HG02588 (cell line): ENCODE measurements around the gene REEP3.
A peak's percentile ranks its signal among the peaks of the same experiment; 100 is the strongest.
"Not testable (repeated sequence)": the region's sequence is repeated elsewhere in the genome, so short reads cannot be mapped to it uniquely, and the experiment has no call there.

Source experiments
- ATAC-seq: cut with Tn5 transposase; IDR thresholded peaks from one replicate; pipeline ENCODE4 v1.9.1; 2021; ENCODE audit warnings: mild to moderate bottlenecking, moderate library complexity; ENCODE audit not compliant: unreplicated experiment

REEP3 gene

DNA sequence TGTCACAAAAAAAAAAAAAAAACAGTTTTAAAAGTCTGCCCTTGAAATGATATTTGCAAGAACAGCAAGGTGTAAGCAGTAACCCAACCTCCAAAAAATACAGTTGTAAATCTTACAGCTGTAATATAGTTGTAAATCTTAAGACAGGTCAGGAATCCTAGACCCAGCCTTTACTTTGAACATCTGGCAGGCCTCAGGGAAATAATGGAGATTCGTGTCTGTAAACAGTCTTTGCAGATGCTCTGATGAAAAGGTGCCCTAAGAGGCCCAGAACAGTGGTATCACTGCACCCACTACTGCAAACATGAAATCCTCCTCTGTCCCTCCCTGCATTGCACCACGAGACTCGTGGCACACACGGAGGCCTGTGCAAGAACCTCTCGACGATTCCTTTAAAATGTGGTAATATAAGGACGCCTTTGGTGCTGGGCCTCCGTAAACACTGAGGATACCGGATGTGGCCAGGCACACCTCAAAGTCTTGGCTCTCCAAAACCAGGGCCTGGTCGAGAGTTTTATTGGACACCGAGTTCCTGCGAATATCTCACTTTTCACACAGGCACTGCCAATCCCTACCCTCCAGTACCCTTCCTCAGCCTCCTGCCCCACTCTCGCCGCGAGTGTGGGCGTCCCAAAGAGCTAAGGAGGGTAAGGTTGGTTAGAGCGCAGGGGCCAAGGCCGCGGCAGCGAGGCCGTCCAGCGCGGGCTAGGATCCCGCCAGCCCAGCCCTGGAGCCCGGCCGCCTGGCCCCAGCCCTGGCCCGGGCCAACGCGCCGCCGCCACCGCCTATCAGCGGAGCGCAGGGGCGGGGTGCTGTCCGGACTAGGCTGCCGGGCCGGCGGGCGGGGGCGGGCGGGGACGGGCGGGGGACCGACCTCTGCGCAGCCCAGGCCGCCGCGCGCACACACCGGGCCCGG lies at the start of gene REEP3:
REEP3 (plus strand) TSS at position 902 of the 916 bp plus-strand sequence. CDS start 145 bp downstream, outside the sequence.
- peak; percentile 75 for ATAC-seq

- ATAC-seq, result no peak
Observed at GRCh38 chr10:63474488-63474887, 46.7 kb upstream of the REEP3 start.

DNA sequence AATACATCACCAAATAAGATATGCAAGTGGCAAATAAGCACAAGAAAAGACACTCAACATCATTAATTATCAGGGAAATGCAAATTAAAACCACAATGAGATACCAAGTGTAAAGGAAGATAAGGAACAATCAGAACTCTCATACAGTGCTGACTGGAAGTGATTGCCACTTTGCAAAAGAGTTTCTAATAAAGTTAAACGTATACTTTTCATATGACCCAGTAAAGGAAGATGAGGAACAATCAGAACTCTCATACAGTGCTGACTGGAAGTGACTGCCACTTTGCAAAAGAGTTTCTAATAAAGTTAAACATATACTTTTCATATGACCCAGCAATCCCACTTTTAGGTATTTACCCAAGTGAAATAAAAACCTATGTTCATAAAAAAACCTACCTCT lies 43.3 kb upstream of the REEP3 start:
- ATAC-seq, result no peak

DNA sequence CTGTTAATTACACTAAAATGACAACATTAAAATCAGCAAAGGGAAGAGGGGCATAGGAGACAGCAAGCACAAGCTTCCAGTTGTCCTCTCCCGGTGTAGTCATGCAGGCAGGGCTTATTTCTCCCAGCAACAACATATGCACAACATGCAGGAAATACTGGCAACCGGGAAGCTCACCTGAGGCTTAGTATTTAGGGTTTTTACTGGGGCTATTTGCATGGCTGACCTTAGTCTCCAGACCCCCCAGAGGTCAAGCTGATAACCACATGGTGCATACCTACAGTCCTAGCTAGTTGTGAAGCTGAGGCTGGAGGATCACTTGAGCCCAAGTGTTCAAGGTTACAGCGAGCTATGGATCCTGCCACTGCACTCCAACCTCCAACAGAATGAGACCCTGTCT lies 42.6 kb upstream of the REEP3 start:
- ATAC-seq, result no peak

DNA sequence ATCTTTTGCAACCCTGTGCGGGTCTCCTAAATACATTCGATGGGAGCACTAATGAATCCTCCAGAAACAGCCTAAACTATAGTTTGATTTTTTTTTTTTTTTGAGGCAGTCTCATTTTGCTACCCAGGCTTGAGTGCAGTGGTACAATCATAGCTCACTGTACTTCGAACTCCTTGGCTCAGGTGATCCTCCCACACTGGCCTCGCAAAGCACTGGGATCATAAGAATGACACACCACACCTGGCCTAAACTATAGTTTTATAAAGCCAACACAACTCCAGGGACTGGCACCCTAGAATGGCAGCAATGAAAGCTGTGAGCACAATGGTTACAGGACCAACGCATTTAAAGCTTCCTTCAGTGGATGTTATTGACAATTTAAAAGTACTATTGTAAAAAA lies 41.0 kb upstream of the REEP3 start:
- ATAC-seq, result no peak

GRCh38 chr10:63481815-63482421 lies 39.3 kb upstream of the REEP3 start:
- no peak for ATAC-seq

DNA sequence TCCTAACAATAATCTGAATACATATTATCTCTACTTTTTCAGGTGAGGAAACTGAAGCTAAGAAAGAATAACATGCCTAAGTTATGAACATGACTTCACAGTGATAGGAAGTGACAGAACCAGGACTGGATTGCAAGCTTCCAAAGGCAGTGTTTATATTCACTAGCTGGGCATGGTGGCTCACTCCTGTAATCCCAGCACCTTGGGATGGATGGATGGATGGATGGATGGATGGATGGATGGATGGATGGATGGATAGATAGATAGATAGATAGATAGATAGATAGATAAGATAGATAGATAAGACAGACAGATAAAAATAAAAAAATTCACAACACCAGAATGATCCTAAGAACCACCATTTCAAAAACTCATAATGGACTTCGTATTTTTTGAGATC lies 37.2 kb upstream of the REEP3 start:
- ATAC-seq, result no peak

- ATAC-seq, result no peak
Observed at GRCh38 chr10:63487990-63488389, 33.2 kb upstream of the REEP3 start.

DNA sequence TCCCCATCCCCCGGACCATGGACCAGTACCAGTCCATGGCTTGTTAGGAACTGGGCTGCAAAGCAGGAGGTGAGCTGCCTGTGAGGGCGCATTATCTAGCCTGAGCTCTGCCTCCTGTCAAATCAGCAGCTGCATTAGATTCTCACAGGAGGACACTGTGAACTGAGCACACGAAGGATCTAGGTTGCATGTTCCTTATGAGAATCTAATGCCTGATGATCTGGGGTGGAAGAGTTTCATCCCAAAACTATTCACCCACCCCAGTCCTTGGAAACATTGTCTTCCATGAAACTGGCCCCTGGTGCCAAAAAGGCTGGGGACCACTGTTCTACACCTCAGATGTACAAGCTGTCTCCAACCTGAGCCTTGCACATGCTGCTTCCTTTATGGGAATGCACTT lies 31.4 kb upstream of the REEP3 start:
- ATAC-seq, result no peak

DNA sequence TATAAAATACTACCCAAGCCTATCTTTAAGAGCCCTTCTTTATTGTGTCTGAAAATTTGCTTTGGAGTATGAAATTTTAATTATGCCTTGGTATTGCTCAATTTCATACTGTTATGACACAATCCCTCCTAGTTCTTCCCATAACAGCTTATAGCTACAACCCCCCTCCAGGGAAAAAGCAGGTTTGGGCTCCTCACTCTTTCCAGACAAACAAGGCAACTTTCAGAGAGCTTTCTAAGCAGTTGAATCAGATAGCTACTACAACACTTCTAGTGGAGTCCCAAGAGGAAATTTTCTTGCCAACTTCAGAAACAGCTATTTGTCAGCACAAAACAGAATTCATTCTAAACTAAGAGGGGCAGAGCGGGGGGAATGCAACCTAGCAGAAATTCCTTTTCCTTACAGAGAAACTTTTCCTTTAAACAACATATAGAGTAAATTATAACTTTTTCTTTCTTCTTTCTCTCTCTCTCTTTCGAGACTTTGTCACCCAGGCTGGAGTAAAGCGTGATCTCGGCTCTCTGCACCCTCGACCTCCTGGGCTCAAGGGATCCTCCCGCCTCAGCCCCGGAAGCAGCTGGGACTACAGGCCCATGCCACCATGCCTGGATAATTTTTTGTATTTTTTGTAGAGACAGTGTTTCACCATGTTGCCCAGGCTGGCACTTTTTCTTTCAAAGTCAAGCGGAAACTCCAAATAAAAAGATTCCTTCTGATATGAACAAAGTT lies 29.4 kb upstream of the REEP3 start:
- no peak for ATAC-seq

- not testable (repeated sequence) for ATAC-seq
Observed at GRCh38 chr10:63492317-63492690, 28.9 kb upstream of the REEP3 start.

DNA sequence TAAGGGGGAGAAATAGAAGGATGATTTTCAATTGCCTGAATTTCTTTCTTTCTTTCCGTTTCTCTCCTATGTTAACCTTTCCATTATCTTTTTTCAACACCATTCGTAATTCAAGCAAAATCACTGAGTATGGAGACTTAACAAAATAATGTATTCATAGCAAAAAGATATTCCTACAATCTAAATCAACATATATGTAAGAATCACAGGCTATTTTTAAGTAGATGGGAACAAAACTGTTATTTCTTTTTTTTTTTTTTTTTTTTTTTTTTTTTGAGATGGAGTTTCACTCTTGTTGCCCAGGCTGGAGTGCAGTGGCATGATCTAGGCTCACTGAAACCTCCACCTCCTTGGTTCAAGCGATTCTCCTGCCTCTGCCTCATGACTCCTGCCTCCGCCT lies 28.2 kb upstream of the REEP3 start:
- ATAC-seq, result no peak

GRCh38 chr10:63494951-63495350 lies 26.2 kb upstream of the REEP3 start:
- ATAC-seq, result no peak

DNA sequence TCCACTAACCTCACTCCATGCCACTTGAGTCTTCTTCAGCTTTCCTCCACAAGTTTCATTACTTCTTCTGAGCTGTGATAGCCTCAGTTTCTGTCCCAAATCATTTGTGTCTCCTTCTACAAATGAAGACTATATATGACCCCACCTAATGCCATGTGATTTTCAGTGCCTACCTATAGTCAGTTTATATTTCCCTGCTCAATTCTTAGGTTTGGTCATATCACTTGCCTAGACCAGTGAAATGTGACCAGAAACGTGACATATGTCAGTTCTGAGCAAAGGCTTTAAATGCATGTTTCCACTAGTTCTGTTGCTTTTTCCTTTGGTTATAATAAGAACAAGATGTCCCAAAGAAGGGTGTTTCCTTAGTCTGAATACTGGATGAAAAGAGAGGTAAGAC lies 24.6 kb upstream of the REEP3 start:
- ATAC-seq, result no peak

- no peak for ATAC-seq
Observed at GRCh38 chr10:63497321-63497720, 23.9 kb upstream of the REEP3 start.

DNA sequence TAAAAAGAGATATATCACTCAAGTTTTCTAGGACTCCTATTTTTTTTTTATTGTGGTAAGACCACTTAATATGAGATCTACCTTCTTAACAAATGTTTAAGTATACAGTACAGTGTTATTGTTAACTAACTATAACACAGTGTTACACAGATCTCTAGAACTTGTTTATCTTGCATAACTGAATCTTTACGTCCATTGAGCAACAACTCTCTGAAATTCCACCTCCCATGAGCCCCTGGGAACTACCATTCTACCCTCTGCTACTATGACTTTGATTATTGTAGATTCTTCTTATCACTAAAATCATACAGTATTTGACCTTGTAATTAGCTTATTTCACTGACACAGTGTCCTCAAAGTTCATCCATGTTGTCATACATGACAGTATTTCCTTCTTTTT lies 22.5 kb upstream of the REEP3 start:
- no peak for ATAC-seq

- ATAC-seq, result not testable (repeated sequence)
Observed at GRCh38 chr10:63500551-63500950, 20.6 kb upstream of the REEP3 start.

- ATAC-seq, result no peak
Observed at GRCh38 chr10:63501954-63502353, 19.2 kb upstream of the REEP3 start.

GRCh38 chr10:63502832-63503231 lies 18.4 kb upstream of the REEP3 start:
- ATAC-seq, result no peak

DNA sequence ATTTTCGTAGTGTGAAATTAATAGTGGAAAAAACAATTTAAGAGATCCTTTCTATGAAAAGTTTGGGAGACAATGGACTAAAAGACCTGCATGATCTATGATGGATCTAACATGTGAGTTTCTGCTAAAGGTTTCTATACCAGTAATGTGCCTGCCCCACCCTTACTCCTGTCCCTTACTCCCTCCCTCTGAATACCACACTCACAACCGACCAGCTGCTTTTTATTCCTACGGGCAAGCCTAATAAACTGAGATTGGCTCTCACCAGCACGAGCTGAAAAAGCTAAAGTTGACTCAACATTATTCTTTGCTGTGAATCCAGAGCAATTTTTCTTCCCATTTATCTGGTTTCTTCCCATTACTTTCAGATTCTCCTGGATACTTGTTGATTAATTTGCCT lies 17.8 kb upstream of the REEP3 start:
- ATAC-seq, result no peak

DNA sequence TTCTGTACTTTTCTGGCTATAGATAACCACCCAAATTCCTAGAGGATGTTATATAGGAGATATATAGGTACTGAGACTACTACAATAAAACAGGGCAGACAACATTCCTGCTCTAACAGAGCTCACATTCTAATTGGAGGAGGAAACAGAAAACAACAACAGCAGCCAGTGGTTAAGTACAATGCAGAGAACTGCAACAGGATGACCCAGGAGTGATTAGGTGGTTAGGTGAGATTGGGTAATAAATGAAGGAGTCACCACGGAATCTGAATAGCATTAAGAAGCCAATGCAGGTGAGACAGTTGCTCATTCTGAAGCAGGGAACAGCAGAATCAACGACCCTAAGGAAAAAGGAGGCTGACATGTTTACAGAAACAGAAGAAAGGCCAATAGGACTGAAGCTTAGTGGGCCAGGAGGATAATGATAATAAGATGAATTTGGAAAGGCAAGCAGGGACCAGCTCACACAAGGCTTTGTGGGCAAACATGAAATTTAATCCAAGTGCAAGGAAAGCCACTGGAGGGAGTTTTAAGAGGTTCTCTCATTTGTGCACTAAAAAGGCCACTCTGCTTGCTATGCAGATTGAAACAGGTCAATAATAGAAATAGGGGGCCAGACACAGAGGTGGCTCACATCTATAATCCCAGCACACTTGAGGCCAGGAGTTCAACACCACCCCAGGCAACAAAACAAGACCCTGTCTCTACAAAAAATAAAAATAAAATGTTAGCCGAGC lies 16.9 kb upstream of the REEP3 start:
- ATAC-seq, result no peak
